Astrocyte of the cerebellum (primary cell): Measurements from ENCODE around the gene ZC3H4.

Experiments
- DNase-seq: peaks from one replicate; pipeline ENCODE4 v3.0.0-alpha.2; 2011; ENCODE audit warnings: low read depth
- H3K4me3 ChIP-seq: 2 replicates; pipeline ENCODE4 v1.5.1; 2011; ENCODE audit warnings: mild to moderate bottlenecking, low read depth, low read length, moderate library complexity
- CTCF ChIP-seq: IDR thresholded peaks from 2 replicates; pipeline ENCODE4 v1.5.1; 2012; ENCODE audit warnings: low read length, low read depth, moderate library complexity, mild to moderate bottlenecking; ENCODE audit errors: missing control alignments
- in situ Hi-C: cut with HindIII; loops from 2 replicates; pipeline ENCODE4 v1.10.0; 2017; ENCODE audit warnings: low sequenced_read_pairs

The ZC3H4 gene

GRCh38 chr19:47019431-47020041, 94.0 kb downstream of the ZC3H4 start, which contains the start of gene NPAS1:
TSS of gene NPAS1 (plus strand) at chr19:47019837. CDS start at chr19:47021048, 1,211 bp downstream.
- no peak for TF ChIP-seq CTCF
- DNase-seq = no peak
- in situ Hi-C loops = no loop called here
- H3K4me3 ChIP-seq = peak within 1 kb of the TSS; percentile 10

- no peak for DNase-seq
- no peak for TF ChIP-seq CTCF
- in situ Hi-C loops = no loop called here
Observed at GRCh38 chr19:47018923-47019322, 94.7 kb downstream of the ZC3H4 start.

More at GRCh38 chr19:47018923-47019322, 94.7 kb downstream of the ZC3H4 start:
- no peak overlapping the region for H3K4me3 ChIP-seq
